Endothelial cell of umbilical vein (primary cell): Measurements from ENCODE around the gene DDX52. TPM values are rescaled to one million over a fixed set of nuclear protein-coding genes. Genes with fewer than 3 reads are reported as not detected.

ENCODE experiments used
- BruUV-seq: library from RNA; stranded (reverse); fragments of 400-500 nt; replicated peaks from 2 replicates; lab custom pipeline; 2021; lab: Mats Ljungman, UMichigan
- CTCF ChIA-PET: fragments of 300-600, 350-600 bp; sonication (Branson Sonifier 250); formaldehyde crosslinking; loops from one replicate; lab custom pipeline; 2021; ENCODE audit warnings: antibody characterized with exemption, inconsistent platforms; lab: Charles Lee
- POLR2A ChIA-PET: fragments of 300-600, 350-600 bp; sonication (Branson Sonifier 250); formaldehyde crosslinking; loops from one replicate; lab custom pipeline; 2021; ENCODE audit warnings: antibody characterized with exemption, inconsistent platforms; lab: Charles Lee
- DNase-seq: peaks from one replicate; pipeline ENCODE4 v3.0.0-alpha.2; 2011; ENCODE audit warnings: low read depth, low spot score
- FAIRE-seq: peaks from 2 replicates; lab custom pipeline; 2011; peaks lifted over from hg19 to GRCh38; lab: Jason Lieb, UNC
- H2AFZ ChIP-seq: 2 replicates; pipeline ENCODE4 v1.6.0; 2012; ENCODE audit warnings: low read depth, low read length, control low read depth, inconsistent platforms
- H3K27ac ChIP-seq: 2 replicates; pipeline ENCODE4 v1.5.1; 2011; ENCODE audit warnings: low read depth, mild to moderate bottlenecking, control low read depth, low read length, moderate library complexity; ENCODE audit not compliant: insufficient read depth
- H3K27me3 ChIP-seq, 2 experiments: 2 replicates each; pipeline versions ENCODE4 v1.6.0 to v1.6.1; 2011; ENCODE audit warnings: low read length in 2 of 2, mixed read lengths in 1 of 2; ENCODE audit not compliant: control insufficient read depth in 2 of 2, insufficient read depth in 2 of 2
- H3K36me3 ChIP-seq, 2 experiments: 2 replicates in 1 of 2; 3 replicates in 1 of 2; pipeline ENCODE4 v1.5.1; 2011; ENCODE audit warnings: low read length in 2 of 2, mild to moderate bottlenecking in 1 of 2, moderate library complexity in 1 of 2; ENCODE audit not compliant: control insufficient read depth in 2 of 2, insufficient read depth in 2 of 2; ENCODE audit errors: extremely low read depth in 1 of 2
- H3K4me1 ChIP-seq: 3 replicates; pipeline ENCODE4 v1.5.1; 2011; ENCODE audit warnings: mild to moderate bottlenecking, low read length; ENCODE audit not compliant: control insufficient read depth, insufficient read depth; ENCODE audit errors: extremely low read depth
- H3K4me2 ChIP-seq: 2 replicates; pipeline ENCODE4 v1.6.1; 2011; ENCODE audit warnings: low read length, control low read depth, mixed read lengths; ENCODE audit not compliant: insufficient read depth
- H3K4me3 ChIP-seq, 3 experiments: fragments of 200-600 bp in 1 of 3; sonication (generic), shearing (Covaris generic) in 1 of 3; replicated peaks in 1 of 3; 2 replicates each; pipeline ENCODE4 v1.5.1; 2011 to 2016; ENCODE audit warnings: control low read depth in 3 of 3, low read length in 3 of 3, mild to moderate bottlenecking in 2 of 3, inconsistent platforms in 1 of 3, low read depth in 1 of 3, moderate library complexity in 1 of 3; ENCODE audit not compliant: insufficient read depth in 1 of 3
- H3K79me2 ChIP-seq: 2 replicates; pipeline ENCODE4 v1.6.0; 2012; ENCODE audit warnings: low read length, inconsistent platforms; ENCODE audit not compliant: control insufficient read depth, insufficient read depth
- H3K9ac ChIP-seq: replicated peaks from 2 replicates; pipeline ENCODE3; 2011; ENCODE audit warnings: low read length, control low read depth; ENCODE audit not compliant: insufficient read depth; ENCODE audit errors: extremely low read depth
- H3K9me1 ChIP-seq: replicated peaks from 3 replicates; pipeline ENCODE4 v1.6.0; 2011; ENCODE audit warnings: mild to moderate bottlenecking, low read length; ENCODE audit not compliant: control insufficient read depth, insufficient read depth; ENCODE audit errors: extremely low read depth
- H3K9me3 ChIP-seq: replicated peaks from 2 replicates; pipeline ENCODE4 v1.5.1; 2012; ENCODE audit warnings: low read length, inconsistent platforms; ENCODE audit not compliant: control insufficient read depth, insufficient read depth
- H4K20me1 ChIP-seq: replicated peaks from 2 replicates; pipeline ENCODE3; 2011; ENCODE audit warnings: mild to moderate bottlenecking, low read length; ENCODE audit not compliant: control insufficient read depth, insufficient read depth; ENCODE audit errors: extremely low read depth
- CTCF ChIP-seq, 2 donors: IDR thresholded peaks; 1 replicate in 1 of 2; 2 replicates in 1 of 2; pipeline ENCODE4 v1.5.1; 2011; ENCODE audit warnings: low read length in 2 of 2, mild to moderate bottlenecking in 2 of 2, moderate library complexity in 2 of 2, control low read depth in 1 of 2, inconsistent platforms in 1 of 2, low read depth in 1 of 2; ENCODE audit not compliant: insufficient read depth in 1 of 2; ENCODE audit errors: extremely low read depth in 1 of 2
- EZH2 ChIP-seq: IDR thresholded peaks from 2 replicates; pipeline ENCODE4 v1.6.1; 2012; ENCODE audit warnings: borderline replicate concordance, low read depth, mild to moderate bottlenecking, moderate library complexity, low read length, inconsistent platforms; ENCODE audit not compliant: severe bottlenecking
- FOS ChIP-seq: IDR thresholded peaks from 2 replicates; pipeline ENCODE4 v1.6.1; 2011; ENCODE audit warnings: mild to moderate bottlenecking, low read length, moderate library complexity, borderline replicate concordance; ENCODE audit not compliant: insufficient read depth
- GATA2 ChIP-seq: IDR thresholded peaks from 2 replicates; pipeline ENCODE4 v1.7.0; 2011; ENCODE audit warnings: low read depth, mild to moderate bottlenecking, moderate library complexity, mixed read lengths, low read length; ENCODE audit not compliant: insufficient read length, insufficient read depth
- JUN ChIP-seq: IDR thresholded peaks from 2 replicates; pipeline ENCODE4 v1.6.1; 2011; ENCODE audit warnings: borderline replicate concordance, low read depth; ENCODE audit not compliant: insufficient read length, insufficient read depth
- MAX ChIP-seq: IDR thresholded peaks from 2 replicates; pipeline ENCODE4 v1.6.1; 2011; ENCODE audit not compliant: insufficient read depth, insufficient read length
- POLR2A ChIP-seq: IDR thresholded peaks from 2 replicates; pipeline ENCODE4 v1.6.1; 2012; ENCODE audit warnings: low read depth, mild to moderate bottlenecking, control low read depth, low read length
- POLR2AphosphoS5 ChIP-seq: IDR thresholded peaks from 2 replicates; pipeline ENCODE4 v1.6.1; 2012; ENCODE audit warnings: low read depth, mild to moderate bottlenecking, control low read depth, low read length, moderate library complexity; ENCODE audit not compliant: insufficient read depth
- dilution Hi-C: fragments of 300-500 bp; cut with MboI; formaldehyde crosslinking; loops from one replicate; pipeline ENCODE4 v1.15.0; 2019; ENCODE audit warnings: low sequenced_read_pairs; ENCODE audit not compliant: extremely low pct_ligation_motif_present
- intact Hi-C: fragments of 100-400 bp; cut with micrococcal nuclease; formaldehyde crosslinking; loops from one replicate; pipeline ENCODE4 v1.10.0; 2022
- polyA plus RNA-seq, 4 experiments: library from polyadenylated mRNA; depleted of rRNA in 3 of 4; stranded (reverse) in 3 of 4; unstranded in 1 of 4; fragments of >200 nt; gene quantifications; 2 replicates each; pipeline versions ENCODE4 v1.2.1 to v1.2.3, GENCODE V29; 2011 to 2012; ENCODE audit warnings: missing spikeins in 1 of 4
- total RNA-seq: library from RNA; stranded (reverse); gene quantifications from 2 replicates; pipeline ENCODE4 v1.2.3, GENCODE V29; 2021

Gene DDX52
- total and polyA plus RNA-seq, 2 donors (not counting 3 experiments of a cell fraction or from before 2014, with no cell fraction given) = 12.5 to 58.4 TPM

DNA sequence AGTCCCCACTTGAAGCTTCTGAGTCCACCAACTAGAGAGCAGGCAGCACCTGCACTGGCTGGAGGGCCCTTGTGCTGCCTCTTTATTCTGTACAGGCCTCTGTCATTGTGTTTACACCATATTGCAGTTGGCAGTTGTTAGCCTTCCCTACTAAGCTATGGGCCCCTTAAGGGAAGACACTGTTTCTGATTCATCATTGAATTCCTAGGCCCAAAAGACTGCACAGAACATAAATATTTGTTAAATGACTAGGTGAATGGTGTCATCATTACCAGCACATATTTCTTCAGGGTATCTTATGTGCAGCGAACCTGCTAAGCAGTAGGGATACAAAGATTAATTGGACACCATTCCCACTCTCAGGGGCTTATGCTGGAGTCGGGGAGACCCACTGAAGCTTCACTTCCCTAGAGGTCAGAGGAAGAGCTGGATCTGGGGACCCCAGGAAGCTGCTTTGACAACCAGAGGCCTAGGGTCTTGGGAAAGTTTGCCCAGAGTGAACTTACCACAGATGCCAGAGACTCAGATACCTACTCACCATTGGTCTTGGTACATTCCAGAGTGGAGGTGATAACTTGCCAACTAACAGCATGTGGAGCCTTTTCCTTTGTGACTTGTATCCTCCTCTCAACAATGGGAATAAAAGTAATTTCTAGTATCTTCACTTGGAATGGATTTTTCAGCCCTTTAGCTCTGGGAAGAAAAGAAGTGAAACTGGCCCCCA is 28.7 kb upstream of the DDX52 start:
- H3K9me3 ChIP-seq = no peaks in the 10 kb centered on the region
- no peak overlapping the region for H3K4me3 ChIP-seq
- BruUV-seq = no TSS peak
- H3K4me1 ChIP-seq = no peaks in the 10 kb centered on the region
- H3K36me3 ChIP-seq = no peaks in the 10 kb centered on the region
- H3K27ac ChIP-seq = no peak overlapping the region
- CTCF ChIA-PET = interaction anchor here (0.6 to 1.9 kb wide), 3 partner anchors 99 to 145 kb away, joined by 3 to 6 read pairs (median 3); no protein-coding TSS in a partner anchor
- H3K4me2 ChIP-seq = no peak overlapping the region
- DNase-seq (no peak), FAIRE-seq (no peak)
- H3K9ac ChIP-seq = no peak overlapping the region
- peaks cover 9 to 10% of the 10 kb centered on the region in 2 experiments for H3K27me3 ChIP-seq
- no peaks in the 10 kb centered on the region for H3K9me1 ChIP-seq
- intact Hi-C loops (no loop called here), dilution Hi-C loops (no loop called here)
- POLR2A ChIA-PET = no interaction called here
- TF ChIP-seq JUN (no peak), MAX (no peak), FOS (no peak), POLR2A (no peak), CTCF (IDR thresholded peaks at IDR 0.05; ENCODE audit: extremely low read depth in 1 of 2, insufficient read depth in 1 of 2, low read depth in 1 of 2, low read length in 2 of 2) (no peak), EZH2 (no peak), POLR2AphosphoS5 (no peak), GATA2 (no peak)
- H4K20me1 ChIP-seq = no peaks in the 10 kb centered on the region
- H2AFZ ChIP-seq = no peak overlapping the region
- no peaks in the 10 kb centered on the region for H3K79me2 ChIP-seq
